Activated CD4-positive, alpha-beta T cell treated with anti-CD3 and anti-CD28 coated beads for 36 hours (primary cell): ENCODE results near the gene IRF2. TPM values are rescaled to one million over a fixed set of nuclear protein-coding genes. Genes with fewer than 3 reads are reported as not detected.
"Not testable (repeated sequence)": the region's sequence is repeated elsewhere in the genome, so short reads cannot be mapped to it uniquely, and the experiment has no call there.

Experiments used
- ATAC-seq: fragments of 200-7000 bp; cut with Tn5 transposase; one replicate; pipeline ENCODE4 v1.10.0; 2021; ENCODE audit warnings: mild to moderate bottlenecking, moderate library complexity
- CTCF ChIA-PET: fragments of 350-600 bp; sonication (Branson Sonifier 250); formaldehyde crosslinking; loops from one replicate; lab custom pipeline; 2021; ENCODE audit warnings: antibody characterized with exemption; lab: Charles Lee
- POLR2A ChIA-PET: fragments of 350-600 bp; sonication (Branson Sonifier 250); formaldehyde crosslinking; loops from one replicate; lab custom pipeline; 2021; ENCODE audit warnings: antibody characterized with exemption, inconsistent platforms; lab: Charles Lee
- DNase-seq: peaks from one replicate; pipeline ENCODE4 v3.0.0-alpha.2; 2020
- H3K27ac Mint-ChIP-seq: one replicate; pipeline ENCODE4 v1.8.0; 2021; ENCODE audit warnings: mixed read lengths
- H3K27me3 Mint-ChIP-seq: one replicate; pipeline ENCODE4 v1.8.0; 2021; ENCODE audit warnings: mixed read lengths
- H3K36me3 Mint-ChIP-seq: one replicate; pipeline ENCODE4 v1.8.0; 2021; ENCODE audit warnings: low read depth, mixed read lengths
- H3K4me1 Mint-ChIP-seq: one replicate; pipeline ENCODE4 v1.8.0; 2021; ENCODE audit warnings: mixed read lengths
- H3K4me3 Mint-ChIP-seq: one replicate; pipeline ENCODE4 v1.8.0; 2021; ENCODE audit warnings: mild to moderate bottlenecking, moderate library complexity, mixed read lengths
- H3K9me3 Mint-ChIP-seq: one replicate; pipeline ENCODE4 v1.8.0; 2021; ENCODE audit warnings: low read depth, mixed read lengths
- intact Hi-C, 2 experiments: fragments of 100-400 bp; cut with DNase I in 1 of 2; cut with micrococcal nuclease in 1 of 2; formaldehyde crosslinking; loops; one replicate each; pipeline versions ENCODE4 v1.14.2 to v1.15.1; 2022 to 2024; cut with DNase I, micrococcal nuclease
- total RNA-seq, 2 experiments: library from RNA; stranded (reverse); gene quantifications; one replicate each; pipeline ENCODE4 v1.2.3, GENCODE V29; 2021

IRF2 gene
- total RNA-seq, 2 experiments from 2014 or later: 50.1 to 68.9 TPM

- DNase-seq (no peak), ATAC-seq (no peak)
- Mint-ChIP-seq H3K27ac (no peak overlapping the region), H3K4me1 (peaks cover 15% of the 10 kb centered on the region), H3K27me3 (peaks cover 4% of the 10 kb centered on the region), H3K9me3 (no peaks in the 10 kb centered on the region), H3K4me3 (no peak overlapping the region), H3K36me3 (no peaks in the 10 kb centered on the region)
- ChIA-PET POLR2A (no interaction called here), CTCF (no interaction called here)
- intact Hi-C loops: no loop called here
Observed at GRCh38 chr4:184351560-184352451, 122.5 kb downstream of the IRF2 start.

DNA sequence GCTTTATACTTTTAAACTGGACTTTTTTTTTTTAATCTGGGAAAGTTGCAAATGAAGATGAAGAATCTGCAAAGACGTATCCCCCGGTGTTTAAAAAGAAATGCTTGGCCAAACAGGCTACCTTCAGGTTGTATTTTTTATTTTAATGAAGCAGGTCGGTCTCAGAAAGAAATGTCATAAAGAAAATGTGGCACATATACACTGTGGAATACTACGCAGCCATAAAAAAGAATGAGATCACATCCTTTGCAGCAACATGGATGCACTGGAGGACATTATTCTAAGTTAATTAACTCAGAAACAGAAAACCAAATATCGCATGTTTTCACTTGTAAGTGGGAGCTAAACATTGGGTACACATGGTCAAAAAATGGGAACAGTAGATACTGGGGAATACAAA is 123.4 kb downstream of the IRF2 start:
- Mint-ChIP-seq H3K9me3 (no peaks in the 10 kb centered on the region), H3K27ac (no peak overlapping the region), H3K4me1 (peaks cover 9% of the 10 kb centered on the region), H3K36me3 (no peaks in the 10 kb centered on the region), H3K4me3 (no peak overlapping the region), H3K27me3 (peaks cover 5% of the 10 kb centered on the region)
- ChIA-PET CTCF (no interaction called here), POLR2A (no interaction called here)
- no peak for ATAC-seq
- no peak for DNase-seq
- intact Hi-C loops: no loop called here

GRCh38 chr4:184350213-184350817 is 124.0 kb downstream of the IRF2 start:
- H3K9me3 Mint-ChIP-seq: no peaks in the 10 kb centered on the region
- no peaks in the 10 kb centered on the region for H3K36me3 Mint-ChIP-seq
- H3K27me3 Mint-ChIP-seq: peaks cover 5% of the 10 kb centered on the region
- no peak overlapping the region for H3K27ac Mint-ChIP-seq
- H3K4me1 Mint-ChIP-seq: peaks cover 8% of the 10 kb centered on the region
- ChIA-PET CTCF (interaction anchor here (0.6 kb wide), 1 partner anchor 527 kb away, joined by 3 read pairs; no protein-coding TSS in a partner anchor), POLR2A (no interaction called here)
- no peak overlapping the region for H3K4me3 Mint-ChIP-seq
- ATAC-seq (no peak), DNase-seq (no peak)
- intact Hi-C loops: no loop called here

DNA sequence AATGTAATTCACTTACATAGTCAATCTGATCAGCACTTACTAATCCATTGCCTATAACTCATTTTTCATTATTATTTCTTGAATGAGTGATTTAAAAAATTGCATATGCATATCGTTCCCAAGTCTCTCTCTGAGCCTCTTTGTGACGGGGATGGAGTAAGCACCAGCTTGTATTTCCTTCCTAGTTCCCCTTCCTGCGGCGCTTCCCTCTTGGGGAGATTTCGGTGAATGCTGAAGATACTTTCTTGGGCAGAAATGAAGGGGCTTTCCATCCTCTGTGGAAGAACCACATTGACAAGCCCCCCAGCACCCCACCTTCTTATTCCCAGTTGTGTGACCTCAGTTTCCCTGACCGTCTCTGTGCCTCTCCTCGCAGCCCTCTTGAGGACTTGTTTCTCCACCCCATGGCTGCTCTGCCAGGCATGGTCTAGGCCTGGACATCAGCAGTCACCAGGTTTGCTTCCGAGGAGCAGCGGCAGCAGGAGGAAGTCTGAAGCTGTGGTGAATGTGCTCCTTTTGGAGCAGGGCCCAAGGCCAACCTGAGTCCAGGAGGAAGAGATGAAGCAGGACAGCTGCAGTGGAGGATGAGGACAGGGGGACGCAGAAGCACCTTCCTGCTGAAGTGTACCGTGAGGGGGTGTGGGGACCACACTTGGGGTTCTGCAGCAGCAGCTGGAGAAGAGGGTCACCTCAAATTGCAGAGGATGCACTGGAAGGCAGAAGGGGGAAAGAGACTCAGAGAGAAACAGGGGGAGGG is 124.9 kb downstream of the IRF2 start:
- Mint-ChIP-seq H3K27me3 (peaks cover 5% of the 10 kb centered on the region), H3K4me1 (peaks cover 10% of the 10 kb centered on the region), H3K27ac (no peak overlapping the region), H3K36me3 (no peaks in the 10 kb centered on the region), H3K9me3 (no peaks in the 10 kb centered on the region), H3K4me3 (no peak overlapping the region)
- DNase-seq: no peak
- POLR2A ChIA-PET: no interaction called here
- no peak for ATAC-seq
- CTCF ChIA-PET: interaction anchor here (1.4 kb wide), 1 partner anchor 13 kb away, joined by 3 read pairs; no protein-coding TSS in a partner anchor
- intact Hi-C loops: no loop called here

DNA sequence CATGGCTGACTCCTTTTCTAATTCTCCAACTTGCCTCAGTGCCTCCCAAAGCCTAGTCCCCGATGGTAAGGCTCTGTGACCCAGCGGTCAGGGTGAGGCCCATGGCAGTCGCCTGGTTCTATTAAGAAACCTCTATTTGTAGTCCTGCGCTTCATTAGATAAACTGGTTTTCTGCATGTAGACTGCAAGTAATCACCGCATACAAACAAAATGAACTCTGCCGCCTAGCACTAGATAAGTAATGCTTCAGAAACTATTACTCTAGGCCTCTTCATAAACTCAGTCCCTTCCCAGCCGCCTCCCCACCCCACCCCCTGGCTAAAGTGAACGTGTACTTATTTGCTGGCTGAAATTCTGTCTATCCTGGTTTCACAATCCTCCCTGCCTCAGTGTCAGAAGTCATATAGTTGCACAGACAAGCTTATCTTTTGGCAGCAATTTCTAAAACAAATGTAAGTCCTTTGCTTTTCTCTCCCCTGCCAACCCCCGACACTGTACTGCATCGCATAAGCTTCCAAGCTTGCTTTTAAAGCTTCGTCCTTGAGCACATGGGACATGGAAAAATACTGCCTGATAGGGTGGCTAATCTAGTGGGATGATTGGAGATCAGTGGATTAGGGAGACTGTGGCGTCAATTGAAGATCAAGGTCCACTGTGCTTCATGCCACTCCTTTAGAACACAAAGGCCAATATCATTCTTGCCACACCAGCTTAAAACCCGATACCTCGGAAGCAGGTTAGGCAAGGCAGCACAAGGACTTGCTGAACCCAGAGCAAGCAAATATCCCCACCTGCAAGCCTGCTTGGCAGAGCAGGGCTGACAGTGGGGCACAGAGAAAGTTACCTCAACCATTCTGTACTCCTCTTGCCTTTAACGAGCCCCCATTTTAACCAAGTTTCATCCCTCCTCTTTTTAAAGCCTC is 125.8 kb downstream of the IRF2 start:
- H3K9me3 Mint-ChIP-seq: no peaks in the 10 kb centered on the region
- no peaks in the 10 kb centered on the region for H3K36me3 Mint-ChIP-seq
- ATAC-seq (no peak), DNase-seq (no peak)
- POLR2A ChIA-PET: no interaction called here
- peaks cover 18% of the 10 kb centered on the region for H3K4me1 Mint-ChIP-seq
- intact Hi-C loops: no loop called here
- CTCF ChIA-PET: interaction anchor here (0.7 to 1.4 kb wide), 3 partner anchors 14 to 55 kb away, joined by 3 read pairs; no protein-coding TSS in a partner anchor
- H3K4me3 Mint-ChIP-seq: no peak overlapping the region
- no peak overlapping the region for H3K27ac Mint-ChIP-seq
- H3K27me3 Mint-ChIP-seq: peaks cover 5% of the 10 kb centered on the region

- Mint-ChIP-seq H3K36me3 (no peaks in the 10 kb centered on the region), H3K27ac (no peak overlapping the region), H3K4me1 (peaks cover 23% of the 10 kb centered on the region), H3K4me3 (no peak overlapping the region), H3K27me3 (peaks cover 5% of the 10 kb centered on the region), H3K9me3 (no peaks in the 10 kb centered on the region)
- intact Hi-C loops: no loop called here
- POLR2A ChIA-PET: no interaction called here
- no peak for DNase-seq
- CTCF ChIA-PET: interaction anchor here (1.0 to 1.1 kb wide), 2 partner anchors 15 to 24 kb away, joined by 3 read pairs; no protein-coding TSS in a partner anchor
- ATAC-seq: no peak
Observed at GRCh38 chr4:184347251-184348239, 126.8 kb downstream of the IRF2 start.

- Mint-ChIP-seq H3K4me3 (no peak overlapping the region), H3K4me1 (peaks cover 23% of the 10 kb centered on the region), H3K9me3 (no peaks in the 10 kb centered on the region), H3K36me3 (no peaks in the 10 kb centered on the region), H3K27ac (no peak overlapping the region), H3K27me3 (peaks cover 5% of the 10 kb centered on the region)
- intact Hi-C loops: no loop called here
- ATAC-seq: no peak
- POLR2A ChIA-PET: no interaction called here
- DNase-seq: no peak
- CTCF ChIA-PET: interaction anchor here (1.0 kb wide), 1 partner anchor 24 kb away, joined by 3 read pairs; no protein-coding TSS in a partner anchor
Observed at GRCh38 chr4:184346682-184347081, 127.7 kb downstream of the IRF2 start.

DNA sequence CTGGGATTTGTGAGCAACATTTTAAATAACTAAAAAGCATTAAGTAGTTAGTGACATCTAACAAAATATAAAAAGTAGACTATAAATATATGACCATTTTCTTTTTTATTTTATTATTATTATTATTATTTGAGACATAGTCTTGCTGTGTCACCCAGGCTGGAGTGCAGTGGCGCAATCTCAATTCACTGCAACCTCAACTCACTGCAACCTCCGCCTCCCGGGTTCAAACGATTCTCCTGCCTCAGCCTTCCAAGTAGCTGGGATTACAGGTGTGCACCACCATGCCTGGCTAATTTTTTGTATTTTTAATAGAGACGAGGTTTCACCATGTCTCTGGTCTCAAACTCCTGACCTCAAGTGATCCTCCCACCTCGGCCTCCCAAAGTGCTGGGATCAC is 128.1 kb downstream of the IRF2 start:
- DNase-seq, H3K9me3 Mint-ChIP-seq, H3K27me3 Mint-ChIP-seq, POLR2A ChIA-PET, H3K4me3 Mint-ChIP-seq, ATAC-seq, H3K36me3 Mint-ChIP-seq, intact Hi-C loops, H3K27ac Mint-ChIP-seq: not testable (repeated sequence)
- CTCF ChIA-PET: interaction anchor here (0.7 kb wide), 1 partner anchor 10 kb away, joined by 3 read pairs; no protein-coding TSS in a partner anchor
- H3K4me1 Mint-ChIP-seq: peaks cover 23% of the 10 kb centered on the region

DNA sequence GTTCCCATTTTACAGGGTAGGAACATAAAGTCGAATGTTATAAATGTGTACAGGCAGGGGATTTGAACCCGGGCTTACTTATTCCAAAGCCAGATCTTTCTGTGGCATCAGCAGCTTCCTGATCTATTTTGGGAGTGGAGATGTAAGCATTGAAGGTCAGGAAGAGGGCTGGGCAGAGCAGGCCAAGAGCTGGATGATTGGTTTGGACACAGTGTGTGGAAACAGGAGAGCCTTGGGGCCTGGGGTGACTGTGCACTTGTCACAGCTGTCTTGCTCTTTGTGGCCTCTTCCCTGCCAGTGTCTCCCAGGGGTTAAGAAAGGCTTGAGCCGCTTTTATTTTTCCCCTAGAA is 128.8 kb downstream of the IRF2 start:
- Mint-ChIP-seq H3K27me3 (peaks cover 5% of the 10 kb centered on the region), H3K9me3 (no peaks in the 10 kb centered on the region), H3K27ac (no peak overlapping the region), H3K4me3 (no peak overlapping the region), H3K36me3 (no peaks in the 10 kb centered on the region), H3K4me1 (peaks cover 23% of the 10 kb centered on the region)
- DNase-seq (no peak), ATAC-seq (no peak)
- CTCF ChIA-PET: interaction anchor here (0.7 to 3.2 kb wide), 3 partner anchors 11 to 81 kb away, joined by 3 to 11 read pairs (median 3); no protein-coding TSS in a partner anchor
- POLR2A ChIA-PET: no interaction called here
- intact Hi-C loops: no loop called here
